HEK293 (cell line): ENCODE results near the gene CENPP.

ENCODE experiments used
- ZNF274 ChIP-seq, 2 experiments: fragments of 200-500 bp in 1 of 2; fragments of 450-650 bp in 1 of 2; sonication (Bioruptor generic) in 1 of 2; formaldehyde crosslinking in 1 of 2; IDR thresholded peaks; 2 replicates each; pipeline versions ENCODE4 v1.5.1 to v1.6.1; 2014 to 2016; ENCODE audit warnings: borderline replicate concordance in 1 of 2, inconsistent platforms in 1 of 2, low read length in 1 of 2, missing biosample characterization in 1 of 2, missing genetic modification characterization in 1 of 2
- ZNF366 ChIP-seq: fragments of 450-650 bp; formaldehyde crosslinking; conservative IDR thresholded peaks from 2 replicates; pipeline ENCODE4 v1.5.1; 2016; ENCODE audit warnings: missing biosample characterization, missing genetic modification characterization

DNA sequence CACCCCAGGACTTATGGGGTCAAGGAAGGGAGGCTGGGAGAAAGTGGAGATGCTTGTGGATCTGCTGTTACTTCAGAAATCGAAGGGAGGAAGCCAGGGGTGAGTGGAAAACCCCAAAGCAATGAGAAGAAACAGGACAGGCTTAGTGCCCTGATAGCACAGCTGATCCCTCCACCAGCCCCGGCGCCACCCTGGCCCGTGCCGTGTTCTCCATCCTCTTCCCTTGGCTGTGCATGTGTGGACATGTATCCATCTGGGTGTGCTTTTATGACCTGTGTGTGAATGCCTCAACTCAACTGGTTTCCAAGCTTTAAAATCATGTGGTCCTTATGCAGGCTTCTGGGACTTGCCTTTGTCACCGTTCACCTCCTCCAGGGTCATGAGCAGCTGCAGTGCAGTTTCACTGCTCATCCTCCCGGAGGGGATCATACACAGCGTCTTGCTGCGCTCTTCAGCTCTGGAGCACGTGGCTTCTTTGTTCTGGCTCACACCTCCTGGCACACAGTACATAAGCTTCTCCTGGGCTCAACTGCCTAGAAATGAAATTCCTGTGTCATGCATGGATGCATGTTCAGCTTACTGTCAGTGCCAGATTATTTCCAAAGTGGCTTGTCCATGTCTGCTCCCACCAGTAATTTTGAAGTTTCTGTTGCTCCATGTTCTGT lies 286.0 kb downstream of the CENPP start:
- no peak for TF ChIP-seq ZNF274 (IDR thresholded peaks at IDR 0.05; ENCODE audit: low read length)
- TF ChIP-seq ZNF274 (tag by site-specific recombination; IDR thresholded peaks at IDR 0.05; ENCODE audit: borderline replicate concordance) = no peak
- TF ChIP-seq ZNF366 = no peak
